ENCODE data around the gene NAP1L2.
"Not testable (repeated sequence)": the region's sequence is repeated elsewhere in the genome, so short reads cannot be mapped to it uniquely, and the experiment has no call there.

The NAP1L2 gene

GRCh38 chrX:73214426-73215094 lies at the start of gene NAP1L2:
Gene NAP1L2 (minus strand): TSS chrX:73214851. CDS start chrX:73214492, 359 bp downstream.
- DNase-seq, result peak; percentile 37 to 40

GRCh38 chrX:73262991-73263390 lies 48.3 kb upstream of the NAP1L2 start:
- no peak for DNase-seq

GRCh38 chrX:73239242-73239641 lies 24.6 kb upstream of the NAP1L2 start:
- no peak for DNase-seq

- no peak for DNase-seq
These were observed 3.0 kb upstream of the NAP1L2 start for GRCh38 chrX:73217621-73218020.

GRCh38 chrX:73215246-73215645 lies 595 bp upstream of the NAP1L2 start:
- DNase-seq, result no peak

GRCh38 chrX:73213734-73214425 lies 771 bp downstream of the NAP1L2 start:
- no peak for DNase-seq

GRCh38 chrX:73206366-73206765 lies 8.3 kb downstream of the NAP1L2 start:
- DNase-seq, result no peak

- no peak for DNase-seq
These were observed 32.0 kb downstream of the NAP1L2 start for GRCh38 chrX:73182502-73183114.

GRCh38 chrX:73168945-73169344 lies 45.7 kb downstream of the NAP1L2 start:
- not testable (repeated sequence) for DNase-seq
